ENCODE results near the gene PITPNM3. TPM values are rescaled to one million over a fixed set of nuclear protein-coding genes. Genes with fewer than 3 reads are reported as not detected.

The PITPNM3 gene
- total RNA-seq, 1 experiment from 2014 or later = 0.44 TPM

DNA sequence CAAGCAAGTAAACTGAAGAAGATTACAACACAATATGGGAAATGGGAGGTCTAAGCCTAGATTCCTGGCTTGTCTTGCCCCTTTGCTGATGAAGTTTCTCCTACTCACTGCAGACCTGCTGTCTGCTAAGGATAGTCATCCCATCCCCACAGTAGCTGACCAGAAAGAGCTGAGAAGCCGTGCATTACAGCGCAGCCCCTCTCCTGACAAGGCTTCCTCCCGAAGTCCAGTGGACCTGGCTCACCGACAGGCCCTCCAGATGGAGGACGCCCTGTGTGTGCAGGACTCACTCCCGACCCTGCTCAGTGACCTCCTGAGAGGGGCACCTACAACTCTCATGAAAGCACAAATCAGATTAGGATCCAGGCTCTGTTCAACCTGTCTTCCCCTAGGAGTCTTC, 48.8 kb upstream of the PITPNM3 start:
- in situ Hi-C loops (cut with HindIII; ENCODE audit: low pct_unique_long_range_greater_than_20kb, low sequenced_read_pairs) = no loop called here
- H3K36me3 ChIP-seq (ENCODE audit: control insufficient read depth, insufficient read depth, low read length) = peaks cover 28% of the 10 kb centered on the region
- BruUV-seq (replicated peaks) = no TSS peak

GRCh38 chr17:6603744-6604325, 47.5 kb upstream of the PITPNM3 start:
- TF ChIP-seq POLR2AphosphoS5 (IDR thresholded peaks at IDR 0.05; ENCODE audit: low read depth, low read length) (no peak), TCF7L2 (IDR thresholded peaks at IDR 0.05; ENCODE audit: low read depth, low read length) (no peak), CTCF (IDR thresholded peaks at IDR 0.05) (no peak), SIN3A (IDR thresholded peaks at IDR 0.05; ENCODE audit: borderline replicate concordance, insufficient read depth, low read depth, low read length) (no peak), REST (IDR thresholded peaks at IDR 0.05; ENCODE audit: insufficient read depth in 1 of 2, low read depth in 2 of 2, low read length in 1 of 2) (no peak)
- Histone ChIP-seq H3K27me3 (ENCODE audit: control insufficient read depth, insufficient read depth, low read length) (no peaks in the 10 kb centered on the region), H3K9me3 (ENCODE audit: control insufficient read depth, insufficient read depth, low read depth, low read length) (no peaks in the 10 kb centered on the region), H3K4me1 (ENCODE audit: control insufficient read depth, insufficient read depth, low read length) (no peaks in the 10 kb centered on the region), H3K4me3 (ENCODE audit: low read depth in 2 of 2, low read length in 2 of 2) (no peak overlapping the region), H3K36me3 (ENCODE audit: control insufficient read depth, insufficient read depth, low read length) (peaks cover 23% of the 10 kb centered on the region), H3K27ac (ENCODE audit: low read length) (no peak overlapping the region)
- in situ Hi-C loops (cut with HindIII; ENCODE audit: low pct_unique_long_range_greater_than_20kb, low sequenced_read_pairs) (no loop called here), intact Hi-C loops (cut with micrococcal nuclease; ENCODE audit: unreplicated experiment) (no loop called here)
- ATAC-seq (no peak), DNase-seq (ENCODE audit: low read depth, low spot score) (no peak)
- no TSS peak for BruUV-seq (replicated peaks)
- ChIA-PET POLR2A (no interaction called here), CTCF (no interaction called here)

More for the DNA sequence above, 48.8 kb upstream of the PITPNM3 start:
- Histone ChIP-seq H3K4me1 (ENCODE audit: control insufficient read depth, insufficient read depth, low read length) (no peaks in the 10 kb centered on the region), H3K27ac (ENCODE audit: low read length) (no peak overlapping the region), H3K9me3 (ENCODE audit: control insufficient read depth, insufficient read depth, low read depth, low read length) (no peaks in the 10 kb centered on the region), H3K27me3 (ENCODE audit: control insufficient read depth, insufficient read depth, low read length) (no peaks in the 10 kb centered on the region), H3K4me3 (ENCODE audit: low read depth in 2 of 2, low read length in 2 of 2) (no peak overlapping the region)
- TF ChIP-seq POLR2AphosphoS5 (IDR thresholded peaks at IDR 0.05; ENCODE audit: low read depth, low read length) (no peak), CTCF (IDR thresholded peaks at IDR 0.05) (no peak), REST (IDR thresholded peaks at IDR 0.05; ENCODE audit: insufficient read depth in 1 of 2, low read depth in 2 of 2, low read length in 1 of 2) (no peak), TCF7L2 (IDR thresholded peaks at IDR 0.05; ENCODE audit: low read depth, low read length) (no peak), SIN3A (IDR thresholded peaks at IDR 0.05; ENCODE audit: borderline replicate concordance, insufficient read depth, low read depth, low read length) (no peak)
- DNase-seq (ENCODE audit: low read depth, low spot score) (no peak), ATAC-seq (no peak)
- intact Hi-C loops (cut with micrococcal nuclease; ENCODE audit: unreplicated experiment) = no loop called here
- ChIA-PET POLR2A (no interaction called here), CTCF (no interaction called here)
